Measurements from ENCODE around the gene CALHM5.

Gene CALHM5

DNA sequence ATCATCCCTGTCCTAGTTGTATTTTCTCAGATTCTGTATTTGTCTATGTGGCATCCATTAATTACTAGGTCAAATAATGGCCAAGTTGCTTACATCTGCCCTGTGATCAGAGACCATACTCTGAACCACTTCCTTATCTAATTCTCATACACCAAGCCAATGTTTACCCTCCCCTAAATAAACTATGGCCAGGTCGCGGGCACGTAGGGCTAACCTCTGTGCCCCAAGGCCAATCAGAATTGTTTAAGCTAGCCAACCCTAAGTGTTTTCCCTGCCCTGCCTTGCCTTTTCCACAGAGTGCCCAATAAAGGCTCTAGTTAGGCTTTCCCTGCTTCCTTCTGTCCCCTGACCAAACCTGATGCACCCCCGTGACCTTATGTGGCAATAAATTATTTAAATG, 39.4 kb downstream of the CALHM5 start:
- DNase-seq (ENCODE audit: low read depth in 3 of 3), result no peak

DNA sequence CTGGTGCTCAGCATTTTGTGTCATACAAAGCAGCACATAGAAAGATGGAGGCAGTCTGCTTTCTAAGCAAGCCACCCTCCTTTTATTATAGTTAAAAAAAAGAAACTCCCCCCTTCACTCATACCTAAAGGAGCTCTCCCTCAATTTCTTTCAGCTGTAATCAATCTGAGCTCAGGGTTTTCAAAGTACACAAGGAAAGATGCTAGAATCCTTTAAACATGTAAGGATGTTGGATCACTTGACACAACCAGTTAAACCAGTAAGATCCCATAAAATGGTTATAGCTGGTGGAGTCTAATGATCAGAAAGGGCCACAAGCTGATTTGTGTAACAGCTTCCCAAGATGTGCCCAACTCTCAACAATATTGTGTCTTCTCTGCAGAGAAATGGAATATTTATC, 42.0 kb downstream of the CALHM5 start, which contains the start of gene CALHM4:
TSS of gene CALHM4 (plus strand) at position 301 of the 400 bp plus-strand sequence. CDS start at position 344, 43 bp downstream.
- DNase-seq (ENCODE audit: low read depth in 3 of 3), result no peak

DNA sequence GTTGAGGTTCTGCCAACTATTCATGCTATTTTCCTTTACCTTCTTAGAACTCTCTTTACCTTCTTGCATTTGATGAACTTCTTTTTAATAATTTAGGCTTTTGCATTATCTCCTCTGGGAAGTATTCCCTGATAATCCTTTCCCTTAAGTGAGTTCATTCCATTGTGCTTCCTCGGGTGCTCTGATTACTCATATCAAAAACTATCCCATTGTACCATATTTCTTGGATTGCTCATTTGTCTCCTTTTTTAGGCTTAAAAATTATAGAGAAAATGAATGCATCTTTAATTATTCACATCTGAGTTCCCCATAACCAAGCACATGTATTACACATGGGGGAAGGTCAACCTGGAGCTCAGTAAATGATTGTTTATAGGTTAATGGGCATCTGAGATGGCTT, 44.6 kb downstream of the CALHM5 start:
- no peak for DNase-seq (ENCODE audit: low read depth in 3 of 3)

DNA sequence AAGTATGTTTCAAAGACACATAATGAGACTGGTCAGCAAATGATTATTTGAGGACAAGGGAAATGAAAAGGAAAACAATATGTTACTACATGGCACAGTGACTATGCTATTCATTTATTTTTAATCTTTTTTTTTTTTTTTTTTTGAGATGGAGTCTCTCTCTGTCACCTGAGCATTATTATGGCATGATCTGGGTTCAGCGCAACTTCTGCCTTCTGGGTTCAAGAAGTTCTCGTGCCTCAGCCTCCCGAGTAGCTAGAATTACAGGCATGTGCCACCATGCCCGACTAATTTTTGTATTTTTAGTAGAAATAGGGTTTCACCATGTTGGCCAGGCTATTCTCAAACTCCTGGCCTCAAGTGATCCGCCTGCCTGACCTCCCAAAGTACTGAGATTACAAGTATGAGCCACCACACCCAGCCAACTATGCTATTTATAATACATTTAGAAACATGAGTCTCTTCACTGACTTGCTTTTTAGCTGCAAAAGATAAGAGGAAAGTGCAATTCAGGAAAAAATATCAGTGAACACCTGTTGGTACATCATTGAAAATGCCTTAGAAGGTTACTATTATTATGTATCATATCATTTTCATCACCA, 45.5 kb downstream of the CALHM5 start:
- no peak for DNase-seq (ENCODE audit: low read depth in 3 of 3)

DNA sequence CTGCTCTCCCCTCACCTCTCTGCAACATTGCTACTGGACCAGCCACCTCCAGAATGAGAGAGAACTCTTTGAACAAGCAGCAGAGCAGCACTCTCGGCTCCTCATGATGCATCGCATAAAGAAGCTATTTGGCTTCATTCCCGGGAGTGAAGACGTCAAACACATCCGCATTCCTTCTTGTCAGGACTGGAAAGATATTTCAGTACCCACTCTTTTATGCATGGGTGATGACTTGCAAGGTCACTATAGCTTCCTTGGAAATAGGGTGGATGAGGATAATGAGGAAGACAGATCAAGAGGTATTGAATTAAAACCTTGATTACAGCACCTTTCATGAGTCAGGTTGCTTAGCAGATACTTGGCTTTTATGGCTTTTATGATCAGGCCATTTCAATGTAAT, 46.5 kb downstream of the CALHM5 start:
- no peak for DNase-seq (ENCODE audit: low read depth in 3 of 3)

DNA sequence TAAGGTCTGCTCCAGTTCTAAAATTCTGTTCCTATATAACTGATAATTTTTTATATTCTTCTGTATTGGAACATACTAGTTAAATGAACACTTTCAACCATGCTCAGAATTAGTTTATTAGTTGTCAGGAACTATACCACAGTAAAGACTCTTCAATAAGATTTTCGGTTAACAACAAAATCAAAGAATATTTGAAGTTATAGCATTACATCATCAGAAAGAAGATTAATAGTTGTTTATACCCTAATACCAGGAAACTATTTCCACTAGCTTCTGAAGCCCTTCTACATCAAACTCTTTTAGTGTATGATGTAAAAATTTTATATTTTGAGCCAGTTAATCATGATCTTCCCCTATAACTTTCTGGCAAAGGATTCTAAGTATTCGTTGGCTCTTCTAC, 48.7 kb downstream of the CALHM5 start:
- no peak for DNase-seq (ENCODE audit: low read depth in 3 of 3)

DNA sequence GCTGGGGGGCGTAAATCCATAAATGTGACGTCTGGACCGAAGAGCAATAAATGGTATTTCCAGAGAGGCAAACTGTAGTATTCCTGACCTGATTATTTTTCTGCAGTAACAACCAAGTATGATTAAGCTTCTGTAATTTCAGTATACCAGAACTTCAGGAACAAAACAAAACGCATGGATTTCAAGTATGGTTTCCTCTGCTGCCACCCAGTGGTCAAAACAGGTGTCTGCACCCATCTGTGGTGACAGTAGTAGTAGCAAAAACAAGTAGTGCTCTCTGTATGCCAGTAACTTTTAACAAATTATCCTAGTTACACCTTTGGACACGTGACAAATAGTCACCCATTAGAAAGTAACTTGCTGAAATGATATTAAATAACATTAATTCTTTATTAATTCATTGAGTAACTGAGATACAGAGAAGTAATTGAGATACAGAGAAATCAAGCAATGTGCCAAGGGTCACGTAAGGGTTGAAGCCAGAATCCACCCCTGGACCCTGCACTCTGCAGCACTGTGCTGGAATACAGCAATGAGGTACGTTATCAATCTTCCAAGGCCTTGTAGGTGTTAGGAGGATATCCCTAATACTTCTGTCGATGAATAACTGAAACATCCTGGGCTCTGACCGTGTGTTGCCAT, 50.1 kb downstream of the CALHM5 start:
- DNase-seq (ENCODE audit: low read depth in 3 of 3), result peak; percentile 33 to 55 (median 37)

DNA sequence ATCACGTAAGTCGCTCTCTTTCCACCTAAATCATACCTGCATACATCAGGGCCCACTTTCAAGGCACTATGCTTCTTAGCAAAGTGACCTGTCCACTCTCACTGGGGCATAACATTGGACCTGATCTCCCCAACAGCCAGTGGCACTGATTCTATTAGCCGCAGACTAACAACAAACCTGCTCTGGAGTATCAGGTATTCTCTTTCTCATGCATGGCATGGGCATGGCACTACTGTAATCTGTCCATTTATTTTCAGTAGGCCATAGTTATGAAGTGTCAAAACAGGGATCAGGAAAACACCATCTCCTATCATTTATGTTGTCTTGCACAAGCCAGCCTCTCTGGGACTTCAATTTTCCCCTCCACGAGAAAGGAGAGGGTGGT, 50.6 kb downstream of the CALHM5 start:
- DNase-seq (ENCODE audit: low read depth in 3 of 3), result no peak

DNA sequence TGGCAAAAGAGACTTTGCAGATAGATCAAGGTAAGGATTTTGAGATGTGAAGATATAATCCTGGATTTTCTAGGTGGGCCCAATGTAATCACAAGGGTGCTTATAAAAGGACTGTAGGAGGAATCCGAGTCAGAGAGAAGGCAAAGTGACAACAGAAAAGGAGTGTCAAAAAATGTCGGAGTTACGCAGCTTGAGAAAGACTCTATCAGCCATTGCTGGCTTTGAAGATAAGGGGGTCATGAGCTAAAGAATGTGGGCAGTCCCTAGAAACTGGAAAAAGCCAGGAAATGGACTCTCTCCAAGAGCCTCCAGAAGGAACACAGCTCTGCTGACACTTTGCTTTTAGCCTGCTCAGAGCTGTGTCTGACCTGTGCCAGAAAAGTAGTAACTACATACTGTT, 51.2 kb downstream of the CALHM5 start:
- DNase-seq (ENCODE audit: low read depth in 3 of 3), result no peak

DNA sequence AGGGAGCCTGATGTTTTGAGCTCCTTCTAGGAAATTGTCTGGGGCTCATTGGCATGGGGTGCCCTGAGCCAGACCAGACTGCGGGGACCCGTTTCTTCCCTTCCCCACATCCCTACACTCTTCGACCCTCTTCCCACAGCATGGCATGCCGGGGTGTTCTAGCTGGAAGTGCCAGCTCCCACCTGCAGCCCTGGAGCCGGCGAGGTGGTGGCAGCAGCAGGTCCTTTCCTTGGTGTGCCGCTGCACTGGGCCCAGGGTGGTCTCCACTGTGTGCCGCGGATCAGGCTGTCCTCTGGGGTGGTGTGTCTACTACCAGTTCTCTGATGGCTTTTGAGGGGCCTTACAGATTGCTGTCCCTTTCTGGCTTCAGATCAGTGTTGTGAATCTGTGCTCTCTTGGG, 52.4 kb downstream of the CALHM5 start:
- no peak for DNase-seq (ENCODE audit: low read depth in 3 of 3)

DNA sequence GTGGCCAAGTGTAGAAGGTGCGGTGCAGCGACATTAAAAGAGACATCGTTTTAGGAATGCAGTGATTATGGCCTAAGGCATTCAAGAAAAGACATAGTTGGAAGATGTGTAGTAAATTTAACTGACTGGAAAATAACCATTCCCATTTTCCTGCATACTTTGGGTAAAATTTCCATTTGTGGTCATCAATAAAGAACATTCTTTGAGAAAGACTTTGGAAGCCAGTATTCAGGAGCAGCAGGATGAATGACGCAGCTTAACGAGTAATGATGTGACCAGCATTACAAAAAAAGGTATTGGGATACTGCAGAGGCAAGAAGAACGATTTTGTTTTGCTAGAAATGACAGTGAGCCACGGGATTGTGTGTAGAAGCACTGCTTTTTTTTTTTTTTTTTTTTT, 52.9 kb downstream of the CALHM5 start:
- no peak for DNase-seq (ENCODE audit: low read depth in 3 of 3)

DNA sequence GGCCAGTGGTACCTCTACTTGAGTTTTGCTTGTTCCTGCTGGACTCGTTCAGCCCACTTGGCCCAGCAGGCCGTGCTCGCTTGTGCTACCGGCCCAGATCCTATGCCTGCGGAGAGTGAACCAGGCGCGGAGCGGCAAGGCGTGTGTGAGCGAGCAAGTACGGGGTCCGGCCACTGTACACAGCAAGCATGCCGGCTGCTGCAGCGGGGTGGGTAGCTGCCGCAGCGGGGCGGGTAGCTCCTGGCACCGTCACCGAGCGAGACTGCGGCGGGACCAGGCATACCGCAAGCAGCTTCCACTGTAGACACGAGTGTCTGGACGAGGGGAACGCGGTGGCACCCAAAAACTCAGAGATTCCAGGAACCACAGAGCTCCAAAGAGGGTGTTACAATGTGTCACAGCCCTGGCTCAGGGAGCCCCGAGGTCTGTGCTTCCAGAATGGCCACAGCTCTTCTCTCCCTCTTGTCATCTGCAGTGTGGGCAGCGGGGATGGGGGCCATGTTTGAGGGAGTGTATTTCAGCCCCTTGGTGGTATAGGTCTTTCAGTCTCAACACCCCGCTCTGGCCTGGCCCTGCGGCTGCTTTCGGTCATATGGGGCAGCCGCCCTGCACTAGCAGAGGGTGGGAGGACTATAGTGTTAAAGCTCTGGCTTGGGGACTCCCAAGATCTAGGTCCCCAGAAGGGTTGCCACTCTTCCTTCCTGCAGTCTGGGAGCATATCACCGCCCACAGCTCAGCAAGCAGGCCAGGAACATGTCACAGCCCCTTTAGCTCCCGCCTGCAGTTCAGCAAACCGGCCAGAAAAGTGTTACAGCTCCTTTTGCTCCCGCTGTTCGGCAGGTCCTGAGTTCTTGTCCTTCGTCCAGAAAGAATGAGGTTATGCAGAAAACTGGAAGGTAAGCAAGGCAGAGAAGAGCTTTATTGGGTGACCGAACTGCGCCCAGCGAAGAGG, 53.8 kb downstream of the CALHM5 start:
- DNase-seq (ENCODE audit: low read depth in 3 of 3), result no peak

DNA sequence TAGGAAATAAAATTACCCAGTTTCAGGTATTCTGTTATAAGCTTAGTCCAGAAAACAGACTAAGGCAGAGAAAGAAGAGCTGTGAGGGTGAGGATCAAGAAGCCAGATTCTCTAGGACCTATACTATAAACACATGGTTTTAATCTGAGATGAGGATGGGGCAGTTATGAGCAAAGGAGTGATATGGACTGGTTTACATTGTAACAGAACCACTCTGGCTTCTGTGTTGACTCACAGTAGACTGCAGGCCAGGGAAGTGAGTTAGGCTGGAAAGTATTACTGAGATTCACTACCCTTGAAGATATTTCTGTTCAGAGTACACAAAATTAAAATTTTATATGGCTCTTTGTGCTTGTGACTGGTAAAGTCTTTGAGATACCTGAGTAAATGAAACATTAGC, 56.7 kb downstream of the CALHM5 start:
- DNase-seq (ENCODE audit: low read depth in 3 of 3), result no peak

DNA sequence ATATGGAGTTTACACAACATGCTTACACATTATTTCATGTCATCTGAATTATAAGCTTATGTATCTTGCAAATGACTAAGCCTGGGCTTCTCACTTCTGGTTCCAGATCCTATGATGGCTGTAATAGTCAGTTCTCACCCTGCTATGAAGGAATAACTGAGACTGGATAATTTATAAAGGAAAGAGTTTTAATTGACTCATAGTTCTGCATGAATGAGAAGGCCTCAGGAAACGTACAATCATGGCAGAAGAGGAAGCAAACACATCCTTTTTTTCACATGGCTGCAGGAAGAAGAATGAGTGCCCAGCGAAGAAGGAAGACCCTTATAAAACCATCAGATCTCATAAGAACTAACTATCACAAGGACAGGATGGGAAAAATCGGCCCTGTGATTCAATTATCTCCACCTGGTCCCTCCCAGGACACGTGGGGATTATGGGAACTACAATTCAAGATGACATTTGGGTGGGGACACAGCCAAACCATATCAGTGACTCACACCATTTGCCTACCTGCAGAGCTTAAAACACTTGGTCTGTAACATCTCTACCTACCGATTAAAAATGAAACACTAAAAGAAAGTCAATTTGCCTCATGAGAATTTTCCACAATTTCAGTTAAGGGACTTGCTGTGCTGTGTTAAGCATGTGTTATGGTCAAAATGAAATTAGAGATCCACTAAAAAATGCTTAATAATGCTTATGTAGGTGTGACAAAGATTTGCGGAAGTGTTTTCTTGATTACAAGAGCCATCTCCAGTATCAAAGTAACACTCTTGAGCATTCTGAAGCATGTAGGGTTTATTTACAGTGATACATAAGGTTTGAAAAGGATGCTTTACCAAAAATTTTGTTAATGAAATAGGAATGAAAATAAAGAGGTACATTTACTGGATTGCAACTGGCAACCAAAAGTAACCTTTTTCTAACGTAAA, 57.6 kb downstream of the CALHM5 start:
- no peak for DNase-seq (ENCODE audit: low read depth in 3 of 3)

DNA sequence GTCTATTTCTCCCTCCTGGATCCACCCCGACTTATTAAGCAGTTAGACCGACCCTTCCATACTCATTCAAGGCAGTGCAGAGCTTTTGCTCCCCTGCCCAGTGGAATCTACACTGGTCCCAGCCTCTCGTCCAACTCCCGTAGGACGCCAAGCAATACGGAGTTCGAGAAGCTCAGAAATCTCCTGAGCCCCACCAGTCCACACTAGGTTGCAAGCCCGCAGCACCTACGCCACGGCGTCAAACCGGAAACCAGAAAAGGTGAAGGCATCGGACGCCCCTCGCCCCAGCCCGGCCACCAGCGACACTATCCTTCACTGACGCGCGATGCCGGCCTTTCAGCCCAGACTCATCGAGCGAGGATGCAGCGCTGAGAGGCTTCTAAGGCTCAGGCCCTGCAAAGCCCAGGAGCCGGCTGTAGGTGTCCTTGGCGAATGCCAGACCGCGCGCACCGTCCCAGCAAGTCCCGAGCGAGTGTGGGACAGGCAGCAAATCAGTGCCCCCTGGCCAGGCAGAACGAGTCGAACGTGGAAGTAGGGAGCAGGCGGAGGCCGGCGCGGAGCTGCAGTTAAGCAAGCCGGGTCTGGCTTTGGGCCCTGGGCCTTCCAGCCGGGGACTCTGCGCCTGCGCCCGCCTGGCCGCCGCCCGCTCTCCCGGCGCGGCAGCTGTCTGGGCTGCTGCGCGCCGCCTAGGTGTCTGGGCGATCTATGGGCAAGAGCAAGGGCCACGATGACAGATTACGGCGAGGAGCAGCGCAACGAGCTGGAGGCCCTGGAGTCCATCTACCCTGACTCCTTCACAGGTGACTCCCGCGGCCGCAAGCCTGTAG, 59.6 kb downstream of the CALHM5 start, which contains the start of gene RWDD1:
TSS of gene RWDD1 (plus strand) at position 649 of the 827 bp plus-strand sequence. CDS start at position 728, 79 bp downstream.
- peak; percentile 91 to 98 (median 94) for DNase-seq (ENCODE audit: low read depth in 3 of 3)

DNA sequence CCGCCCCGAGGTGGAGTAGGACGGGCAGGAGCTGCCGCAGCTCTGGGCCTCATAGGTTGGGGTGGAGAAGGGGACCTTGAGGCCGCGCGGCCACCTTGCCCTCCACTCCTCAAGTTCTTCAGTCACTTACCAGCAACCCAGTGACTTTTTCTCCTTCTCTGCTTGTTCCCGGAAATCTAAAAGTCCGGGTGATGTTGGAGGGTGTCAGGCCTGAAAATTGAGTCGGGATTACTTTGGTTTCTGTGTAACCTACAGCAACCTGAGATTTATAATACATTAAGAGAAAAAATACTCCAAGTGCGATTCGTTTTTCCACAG, 60.2 kb downstream of the CALHM5 start:
- no peak for DNase-seq (ENCODE audit: low read depth in 3 of 3)

DNA sequence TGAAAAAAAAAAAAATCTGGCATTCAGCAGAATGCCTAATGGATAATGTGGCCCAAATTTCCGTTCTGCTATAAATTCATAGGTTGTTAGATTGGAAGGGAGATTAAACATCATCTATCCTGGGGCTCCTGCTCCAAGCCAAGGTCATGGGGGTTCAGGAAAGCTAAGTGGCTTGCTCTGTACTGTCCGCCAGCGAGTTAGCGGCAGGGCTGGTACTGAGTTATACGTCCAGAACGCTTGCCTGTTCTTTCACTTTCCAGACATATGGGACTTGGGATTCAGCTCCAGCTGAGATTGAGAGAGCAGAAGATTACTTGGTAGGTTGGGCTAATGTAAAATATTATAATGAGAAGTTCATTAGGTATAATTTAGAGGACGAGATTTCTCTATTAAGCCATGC, 60.7 kb downstream of the CALHM5 start:
- no peak for DNase-seq (ENCODE audit: low read depth in 3 of 3)
